Measurements from ENCODE around the gene VDAC1.

Gene VDAC1

GRCh38 chr5:134022333-134022732, 17.6 kb upstream of the VDAC1 start:
- no peak for DNase-seq

DNA sequence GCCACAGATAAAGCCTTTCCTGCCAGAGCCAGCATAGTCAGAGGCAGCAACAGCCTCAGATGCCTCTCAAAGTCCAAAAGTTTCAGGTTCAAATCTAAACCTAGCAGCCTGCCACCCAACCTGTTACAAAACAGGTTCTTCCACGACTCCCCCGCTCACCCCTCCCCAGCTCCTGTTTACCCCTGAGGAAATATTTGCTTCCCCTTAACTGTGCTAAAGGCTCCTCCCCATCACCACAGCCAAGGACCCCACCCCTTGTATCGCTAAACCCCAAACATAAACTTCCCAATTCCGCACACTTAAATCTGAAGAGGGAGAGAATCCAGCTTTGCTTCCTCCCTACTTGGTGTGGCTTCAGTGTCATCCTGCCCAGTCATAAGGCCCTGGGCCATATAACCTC, 15.4 kb upstream of the VDAC1 start:
- no peak for DNase-seq

GRCh38 chr5:134019636-134020035, 14.9 kb upstream of the VDAC1 start:
- DNase-seq = no peak

DNA sequence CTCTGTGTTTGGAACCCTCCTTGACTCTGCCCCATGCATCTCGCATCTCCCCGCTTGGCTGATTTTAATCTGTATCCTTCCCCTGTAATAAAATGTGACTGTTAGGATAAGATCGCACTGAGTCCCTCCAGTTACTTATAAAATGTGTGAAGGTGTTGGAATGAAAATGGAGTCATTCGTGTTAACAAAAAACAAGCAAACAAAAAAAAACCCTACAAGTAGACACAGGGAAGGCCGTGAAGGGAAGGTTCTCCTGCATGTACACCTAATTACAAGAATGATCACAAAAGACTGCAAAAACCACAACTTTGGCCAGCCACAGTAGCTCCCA, 14.2 kb upstream of the VDAC1 start:
- DNase-seq = no peak

GRCh38 chr5:134018154-134018985, 13.6 kb upstream of the VDAC1 start:
- DNase-seq = no peak

DNA sequence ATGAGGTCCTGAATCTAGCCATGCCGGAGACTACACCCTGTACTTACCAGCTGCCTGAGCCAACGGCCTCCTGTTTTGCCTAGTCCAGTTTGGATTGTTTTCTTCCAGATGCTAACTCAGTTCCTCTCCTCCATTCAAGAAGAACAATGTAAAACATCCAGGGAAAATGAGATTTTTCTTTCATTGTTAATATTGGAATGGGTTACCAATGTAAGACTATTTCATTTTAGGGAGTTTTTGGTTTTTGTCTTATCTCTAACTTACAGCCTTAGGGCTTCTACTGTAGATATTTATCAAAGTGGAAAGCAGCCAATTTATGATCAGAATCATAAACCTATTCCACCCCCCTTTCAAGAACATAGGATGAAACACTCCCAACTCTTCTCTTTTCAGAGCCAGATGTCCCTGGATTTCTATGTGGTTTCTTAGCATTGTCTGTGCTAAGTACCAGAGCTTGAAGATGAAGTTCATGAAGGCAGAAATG, 3.5 kb upstream of the VDAC1 start:
- DNase-seq = no peak

DNA sequence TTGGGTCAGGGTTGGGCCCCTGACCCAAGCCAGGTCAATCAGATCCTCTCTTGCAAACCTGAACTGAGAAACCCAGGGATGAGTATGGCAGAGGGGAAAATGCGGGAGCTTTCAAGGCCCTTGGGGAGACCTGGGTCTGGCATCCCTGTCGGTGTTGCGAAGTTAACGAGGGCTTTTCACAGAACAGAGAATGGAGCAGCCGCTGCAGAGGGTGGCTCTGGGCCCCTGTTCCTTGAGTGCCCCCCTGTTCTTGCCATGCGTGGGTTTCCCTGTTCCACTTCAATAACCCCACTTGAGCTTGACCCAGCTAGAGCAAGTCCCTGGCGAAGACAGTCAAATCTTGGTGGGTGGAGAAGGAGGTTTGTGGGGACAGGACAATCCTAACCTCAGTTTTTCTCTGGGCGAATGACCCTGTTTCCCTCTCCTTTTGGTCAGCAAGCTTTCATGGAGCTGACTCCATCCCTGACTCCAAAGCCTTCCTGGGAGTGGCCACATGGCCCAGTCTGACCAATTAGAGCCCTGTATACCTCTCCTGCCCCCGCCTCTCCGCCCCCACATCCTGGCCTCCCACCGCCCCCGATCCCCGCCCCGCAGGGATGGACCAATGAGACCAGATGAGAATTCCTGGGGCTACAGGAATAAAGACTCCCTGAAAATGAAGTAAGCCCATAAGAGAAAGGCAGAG, 2.9 kb upstream of the VDAC1 start:
- DNase-seq = no peak

DNA sequence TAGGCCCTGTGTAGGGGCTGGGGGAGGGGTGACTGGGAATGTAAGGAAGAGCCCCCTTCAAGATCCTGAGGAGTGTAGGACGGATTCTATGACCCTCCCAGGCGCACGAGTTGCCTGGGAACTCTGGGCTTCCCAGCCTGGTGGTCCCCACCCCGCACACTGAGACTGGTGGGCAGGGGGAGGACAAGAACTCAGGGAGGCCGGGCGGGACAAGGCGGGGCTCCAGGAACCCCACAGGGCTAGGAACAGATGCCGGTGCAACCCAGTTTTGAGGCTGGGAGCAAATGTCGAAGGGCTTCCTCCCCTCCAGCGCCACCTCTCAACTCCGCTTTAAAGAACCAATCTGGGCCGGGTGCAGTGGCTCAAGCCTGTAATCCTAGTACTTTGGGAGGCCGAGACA, 1.3 kb upstream of the VDAC1 start:
- DNase-seq = no peak

DNA sequence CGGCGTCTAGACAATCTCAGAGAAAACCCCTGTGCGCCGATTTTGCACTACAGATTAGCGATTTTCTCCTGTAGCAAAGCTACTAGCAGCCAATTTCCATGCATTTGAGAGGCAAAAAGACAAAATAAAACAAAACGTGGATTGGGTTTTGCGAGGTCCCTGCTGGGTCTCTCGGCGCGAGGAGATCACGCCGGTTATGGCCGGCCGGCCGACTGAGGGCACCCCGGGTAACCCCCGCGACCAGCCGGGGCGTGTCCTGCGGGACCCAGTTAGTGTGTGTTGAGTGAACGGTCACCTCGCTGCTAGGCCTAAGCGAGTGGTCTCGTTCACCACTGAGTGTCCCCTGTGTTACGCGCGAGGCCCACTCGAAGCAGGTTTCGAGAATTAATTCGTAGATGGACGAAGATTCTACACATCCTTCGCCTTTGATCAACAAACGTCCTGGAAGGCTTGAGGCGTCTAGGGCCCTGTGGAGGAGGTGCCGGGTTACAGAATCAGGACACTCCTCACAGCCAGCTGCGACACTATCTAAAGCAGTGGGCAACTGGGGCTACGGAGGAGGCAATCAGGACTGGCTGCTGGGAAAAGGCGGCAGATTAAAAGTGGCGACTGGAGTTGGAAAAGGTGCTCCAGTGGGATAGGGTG, 764 bp upstream of the VDAC1 start:
- no peak for DNase-seq

- DNase-seq = peak; percentile 43
These were observed 754 bp downstream of the VDAC1 start for GRCh38 chr5:134003817-134004625.

GRCh38 chr5:134003064-134003816, 1.5 kb downstream of the VDAC1 start:
- no peak for DNase-seq

GRCh38 chr5:134001938-134002731, 2.6 kb downstream of the VDAC1 start:
- DNase-seq = no peak

DNA sequence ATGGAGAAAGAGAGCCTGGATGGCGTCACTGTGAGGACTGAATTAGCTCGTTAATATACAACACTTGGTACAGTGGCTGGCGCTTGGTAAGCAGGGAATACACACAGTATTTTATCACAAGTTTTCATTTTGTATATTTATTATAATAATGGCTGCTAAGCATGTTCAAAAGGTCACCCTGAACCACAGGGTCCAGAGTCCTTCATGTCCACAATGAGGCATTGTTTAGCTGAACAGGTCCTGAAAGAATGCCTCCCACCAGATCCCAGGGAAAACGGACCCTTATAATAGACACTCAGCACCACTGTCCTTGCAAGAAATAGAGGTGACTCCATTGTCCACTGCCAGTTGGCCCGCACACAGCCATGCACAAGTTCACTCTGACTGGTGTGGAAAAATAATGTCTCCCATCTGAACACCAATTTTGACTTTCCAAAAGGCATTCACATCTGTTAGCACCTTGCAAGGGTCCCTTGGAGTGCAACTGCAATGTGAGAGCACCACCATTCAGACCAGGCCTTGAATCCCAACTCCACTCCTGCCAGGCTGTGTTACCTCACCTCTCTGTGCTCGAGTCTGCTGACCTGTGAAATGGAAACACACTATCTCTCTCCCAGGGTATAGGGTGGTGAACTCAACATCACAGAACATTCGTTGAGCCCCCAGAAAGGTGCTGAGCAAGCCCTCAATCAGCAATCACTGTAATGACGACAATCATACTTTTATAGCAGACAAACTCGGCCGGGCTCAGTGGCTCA, 3.9 kb downstream of the VDAC1 start:
- DNase-seq = no peak

- DNase-seq = no peak
These were observed 4.7 kb downstream of the VDAC1 start for GRCh38 chr5:134000091-134000511.

GRCh38 chr5:133998807-133999206, 6.0 kb downstream of the VDAC1 start:
- no peak for DNase-seq

GRCh38 chr5:133998042-133998441, 6.7 kb downstream of the VDAC1 start:
- no peak for DNase-seq

DNA sequence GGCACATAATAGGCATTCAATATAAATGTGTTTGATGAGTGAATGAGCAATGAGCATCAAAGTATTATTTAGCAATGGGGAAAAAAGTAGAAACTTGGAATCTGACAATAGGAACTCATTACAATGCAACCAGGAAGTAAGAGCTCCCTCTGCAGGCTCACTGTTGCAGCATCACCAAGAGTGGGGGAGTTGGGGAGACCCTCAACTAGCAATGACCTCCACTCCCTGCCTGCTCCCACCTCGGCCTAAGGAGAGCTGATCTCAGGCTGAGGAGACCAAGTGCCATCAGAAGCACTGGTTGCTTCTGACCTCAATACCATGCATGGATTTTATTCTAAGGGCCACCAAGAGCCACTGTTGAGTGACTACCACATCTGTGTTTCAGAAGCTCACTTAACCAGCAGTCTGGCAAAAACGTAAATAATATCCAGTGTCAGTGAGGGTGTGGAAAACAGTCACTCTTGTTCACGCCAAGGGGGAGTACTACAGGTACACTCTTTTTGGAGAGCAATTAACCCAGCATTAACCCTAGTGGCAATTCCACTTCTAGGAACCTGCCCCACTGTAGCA, 8.0 kb downstream of the VDAC1 start:
- no peak for DNase-seq

DNA sequence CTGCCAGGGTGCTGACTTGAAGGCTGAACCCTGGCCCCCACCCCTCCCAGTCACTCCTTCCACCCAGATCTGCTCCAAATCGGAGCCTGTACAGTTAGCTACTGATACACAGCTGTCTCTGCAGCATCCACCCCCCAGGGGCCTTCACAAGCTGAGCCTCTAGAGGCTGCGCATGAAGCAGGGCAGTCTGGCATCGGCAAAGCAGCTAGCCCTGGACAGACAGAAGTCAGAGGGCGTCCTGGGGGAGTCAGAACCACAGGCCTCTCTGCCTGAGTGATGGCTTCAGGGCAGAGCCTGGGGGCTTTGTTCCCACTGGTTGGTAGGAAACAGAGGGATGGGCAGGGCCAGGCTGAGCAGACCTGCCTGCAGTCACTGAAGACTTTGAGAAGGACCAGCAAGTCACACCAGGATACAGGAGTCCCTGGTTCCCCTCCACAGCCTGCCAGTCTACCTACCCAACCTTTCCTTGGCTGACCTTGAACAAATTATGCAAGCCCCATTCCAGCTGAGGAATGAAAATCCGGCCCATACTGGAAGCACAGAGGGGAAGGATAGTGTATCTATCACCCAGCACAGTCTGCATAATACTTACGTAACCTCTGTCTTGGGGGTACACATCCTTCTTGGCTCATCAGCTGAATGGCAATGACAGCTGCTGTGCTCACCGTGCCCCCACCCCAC, 8.8 kb downstream of the VDAC1 start:
- DNase-seq = no peak

- no peak for DNase-seq
These were observed 9.4 kb downstream of the VDAC1 start for GRCh38 chr5:133995341-133995740.

DNA sequence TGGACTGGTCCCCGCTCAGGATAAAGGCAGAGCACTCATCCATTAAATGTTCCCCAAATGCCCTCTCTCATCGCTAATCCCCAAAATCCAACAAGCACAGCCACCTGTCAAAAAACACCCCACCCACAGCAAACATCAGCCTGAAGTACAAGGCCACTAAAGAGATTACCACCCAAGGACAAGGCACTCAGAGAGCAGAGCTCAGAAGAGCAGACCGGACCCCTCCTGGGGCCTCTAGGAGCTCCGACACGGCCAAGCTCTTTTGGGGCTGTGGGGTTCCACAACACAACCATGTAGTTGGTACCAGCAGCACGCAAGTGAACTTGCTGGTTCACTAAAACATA, 9.8 kb downstream of the VDAC1 start:
- no peak for DNase-seq

Measured in GDM1 (cell line).